Endothelial cell of umbilical vein (primary cell): ENCODE results near the gene NAV2. TPM values are rescaled to one million over a fixed set of nuclear protein-coding genes. Genes with fewer than 3 reads are reported as not detected.

Experiments used
- BruUV-seq: library from RNA; stranded (reverse); fragments of 400-500 nt; replicated peaks from 2 replicates; lab custom pipeline; 2021; lab: Mats Ljungman, UMichigan
- CTCF ChIA-PET: fragments of 300-600, 350-600 bp; sonication (Branson Sonifier 250); formaldehyde crosslinking; loops from one replicate; lab custom pipeline; 2021; ENCODE audit warnings: antibody characterized with exemption, inconsistent platforms; lab: Charles Lee
- POLR2A ChIA-PET: fragments of 300-600, 350-600 bp; sonication (Branson Sonifier 250); formaldehyde crosslinking; loops from one replicate; lab custom pipeline; 2021; ENCODE audit warnings: antibody characterized with exemption, inconsistent platforms; lab: Charles Lee
- DNase-seq: peaks from one replicate; pipeline ENCODE4 v3.0.0-alpha.2; 2011; ENCODE audit warnings: low read depth, low spot score
- FAIRE-seq: peaks from 2 replicates; lab custom pipeline; 2011; peaks lifted over from hg19 to GRCh38; lab: Jason Lieb, UNC
- H2AFZ ChIP-seq: 2 replicates; pipeline ENCODE4 v1.6.0; 2012; ENCODE audit warnings: low read depth, low read length, control low read depth, inconsistent platforms
- H3K27ac ChIP-seq: 2 replicates; pipeline ENCODE4 v1.5.1; 2011; ENCODE audit warnings: low read depth, mild to moderate bottlenecking, control low read depth, low read length, moderate library complexity; ENCODE audit not compliant: insufficient read depth
- H3K27me3 ChIP-seq, 2 experiments: 2 replicates each; pipeline versions ENCODE4 v1.6.0 to v1.6.1; 2011; ENCODE audit warnings: low read length in 2 of 2, mixed read lengths in 1 of 2; ENCODE audit not compliant: control insufficient read depth in 2 of 2, insufficient read depth in 2 of 2
- H3K36me3 ChIP-seq, 2 experiments: 2 replicates in 1 of 2; 3 replicates in 1 of 2; pipeline ENCODE4 v1.5.1; 2011; ENCODE audit warnings: low read length in 2 of 2, mild to moderate bottlenecking in 1 of 2, moderate library complexity in 1 of 2; ENCODE audit not compliant: control insufficient read depth in 2 of 2, insufficient read depth in 2 of 2; ENCODE audit errors: extremely low read depth in 1 of 2
- H3K4me1 ChIP-seq: 3 replicates; pipeline ENCODE4 v1.5.1; 2011; ENCODE audit warnings: mild to moderate bottlenecking, low read length; ENCODE audit not compliant: control insufficient read depth, insufficient read depth; ENCODE audit errors: extremely low read depth
- H3K4me2 ChIP-seq: 2 replicates; pipeline ENCODE4 v1.6.1; 2011; ENCODE audit warnings: low read length, control low read depth, mixed read lengths; ENCODE audit not compliant: insufficient read depth
- H3K4me3 ChIP-seq, 3 experiments: fragments of 200-600 bp in 1 of 3; sonication (generic), shearing (Covaris generic) in 1 of 3; replicated peaks in 1 of 3; 2 replicates each; pipeline ENCODE4 v1.5.1; 2011 to 2016; ENCODE audit warnings: control low read depth in 3 of 3, low read length in 3 of 3, mild to moderate bottlenecking in 2 of 3, inconsistent platforms in 1 of 3, low read depth in 1 of 3, moderate library complexity in 1 of 3; ENCODE audit not compliant: insufficient read depth in 1 of 3
- H3K79me2 ChIP-seq: 2 replicates; pipeline ENCODE4 v1.6.0; 2012; ENCODE audit warnings: low read length, inconsistent platforms; ENCODE audit not compliant: control insufficient read depth, insufficient read depth
- H3K9ac ChIP-seq: replicated peaks from 2 replicates; pipeline ENCODE3; 2011; ENCODE audit warnings: low read length, control low read depth; ENCODE audit not compliant: insufficient read depth; ENCODE audit errors: extremely low read depth
- H3K9me1 ChIP-seq: replicated peaks from 3 replicates; pipeline ENCODE4 v1.6.0; 2011; ENCODE audit warnings: mild to moderate bottlenecking, low read length; ENCODE audit not compliant: control insufficient read depth, insufficient read depth; ENCODE audit errors: extremely low read depth
- H3K9me3 ChIP-seq: replicated peaks from 2 replicates; pipeline ENCODE4 v1.5.1; 2012; ENCODE audit warnings: low read length, inconsistent platforms; ENCODE audit not compliant: control insufficient read depth, insufficient read depth
- H4K20me1 ChIP-seq: replicated peaks from 2 replicates; pipeline ENCODE3; 2011; ENCODE audit warnings: mild to moderate bottlenecking, low read length; ENCODE audit not compliant: control insufficient read depth, insufficient read depth; ENCODE audit errors: extremely low read depth
- CTCF ChIP-seq, 2 donors: IDR thresholded peaks; 1 replicate in 1 of 2; 2 replicates in 1 of 2; pipeline ENCODE4 v1.5.1; 2011; ENCODE audit warnings: low read length in 2 of 2, mild to moderate bottlenecking in 2 of 2, moderate library complexity in 2 of 2, control low read depth in 1 of 2, inconsistent platforms in 1 of 2, low read depth in 1 of 2; ENCODE audit not compliant: insufficient read depth in 1 of 2; ENCODE audit errors: extremely low read depth in 1 of 2
- EZH2 ChIP-seq: IDR thresholded peaks from 2 replicates; pipeline ENCODE4 v1.6.1; 2012; ENCODE audit warnings: borderline replicate concordance, low read depth, mild to moderate bottlenecking, moderate library complexity, low read length, inconsistent platforms; ENCODE audit not compliant: severe bottlenecking
- FOS ChIP-seq: IDR thresholded peaks from 2 replicates; pipeline ENCODE4 v1.6.1; 2011; ENCODE audit warnings: mild to moderate bottlenecking, low read length, moderate library complexity, borderline replicate concordance; ENCODE audit not compliant: insufficient read depth
- GATA2 ChIP-seq: IDR thresholded peaks from 2 replicates; pipeline ENCODE4 v1.7.0; 2011; ENCODE audit warnings: low read depth, mild to moderate bottlenecking, moderate library complexity, mixed read lengths, low read length; ENCODE audit not compliant: insufficient read length, insufficient read depth
- JUN ChIP-seq: IDR thresholded peaks from 2 replicates; pipeline ENCODE4 v1.6.1; 2011; ENCODE audit warnings: borderline replicate concordance, low read depth; ENCODE audit not compliant: insufficient read length, insufficient read depth
- MYC ChIP-seq: IDR thresholded peaks from one replicate; pipeline ENCODE4 v1.6.1; 2011; ENCODE audit warnings: mild to moderate bottlenecking, low read depth, low read length
- POLR2A ChIP-seq: IDR thresholded peaks from 2 replicates; pipeline ENCODE4 v1.6.1; 2012; ENCODE audit warnings: low read depth, mild to moderate bottlenecking, control low read depth, low read length
- POLR2AphosphoS5 ChIP-seq: IDR thresholded peaks from 2 replicates; pipeline ENCODE4 v1.6.1; 2012; ENCODE audit warnings: low read depth, mild to moderate bottlenecking, control low read depth, low read length, moderate library complexity; ENCODE audit not compliant: insufficient read depth
- dilution Hi-C: fragments of 300-500 bp; cut with MboI; formaldehyde crosslinking; loops from one replicate; pipeline ENCODE4 v1.15.0; 2019; ENCODE audit warnings: low sequenced_read_pairs; ENCODE audit not compliant: extremely low pct_ligation_motif_present
- intact Hi-C: fragments of 100-400 bp; cut with micrococcal nuclease; formaldehyde crosslinking; loops from one replicate; pipeline ENCODE4 v1.10.0; 2022
- polyA plus RNA-seq, 4 experiments: library from polyadenylated mRNA; depleted of rRNA in 3 of 4; stranded (reverse) in 3 of 4; unstranded in 1 of 4; fragments of >200 nt; gene quantifications; 2 replicates each; pipeline versions ENCODE4 v1.2.1 to v1.2.3, GENCODE V29; 2011 to 2012; ENCODE audit warnings: missing spikeins in 1 of 4
- total RNA-seq: library from RNA; stranded (reverse); gene quantifications from 2 replicates; pipeline ENCODE4 v1.2.3, GENCODE V29; 2021
- TF ChIP-seq, protein P1 (sequence below): IDR thresholded peaks from 2 replicates; pipeline ENCODE4 v1.6.1; 2011; ENCODE audit not compliant: insufficient read depth, insufficient read length

The NAV2 gene
- total and polyA plus RNA-seq, 2 donors (not counting 3 experiments of a cell fraction or from before 2014, with no cell fraction given): 10.9 to 68.0 TPM

GRCh38 chr11:19820100-19820499 lies 107.5 kb downstream of the NAV2 start:
- H3K9me1 ChIP-seq: no peaks in the 10 kb centered on the region
- DNase-seq (no peak), FAIRE-seq (no peak)
- H3K9me3 ChIP-seq: no peaks in the 10 kb centered on the region
- no peak overlapping the region for H3K27ac ChIP-seq
- no peaks in the 10 kb centered on the region for H3K36me3 ChIP-seq
- dilution Hi-C loops (no loop called here), intact Hi-C loops (no loop called here)
- H3K79me2 ChIP-seq: peaks cover 80% of the 10 kb centered on the region
- no peaks in the 10 kb centered on the region for H4K20me1 ChIP-seq
- ChIA-PET POLR2A (no interaction called here), CTCF (no interaction called here)
- no peaks in the 10 kb centered on the region for H3K4me1 ChIP-seq
- H3K4me2 ChIP-seq: no peak overlapping the region
- no peak overlapping the region for H3K9ac ChIP-seq
- no TSS peak for BruUV-seq
- H3K27me3 ChIP-seq: no peaks in the 10 kb centered on the region
- no peak overlapping the region for H3K4me3 ChIP-seq
- TF ChIP-seq JUN: no peak
- TF ChIP-seq EZH2: no peak
- no peak for TF ChIP-seq POLR2A
- no peak for TF ChIP-seq POLR2AphosphoS5
- no peak for TF ChIP-seq CTCF (IDR thresholded peaks at IDR 0.05; ENCODE audit: extremely low read depth in 1 of 2, insufficient read depth in 1 of 2, low read depth in 1 of 2, low read length in 2 of 2)
- no peak for TF ChIP-seq FOS
- no peak for TF ChIP-seq MYC
- no peak for TF ChIP-seq GATA2
- TF ChIP-seq, protein P1, sequence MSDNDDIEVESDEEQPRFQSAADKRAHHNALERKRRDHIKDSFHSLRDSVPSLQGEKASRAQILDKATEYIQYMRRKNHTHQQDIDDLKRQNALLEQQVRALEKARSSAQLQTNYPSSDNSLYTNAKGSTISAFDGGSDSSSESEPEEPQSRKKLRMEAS: no peak
- no peak overlapping the region for H2AFZ ChIP-seq
